SK-N-MC (cell line): Measurements from ENCODE around the gene PPP6R2.

ENCODE experiments used
- EZH2 ChIP-seq: fragments of 200-600 bp; sonication (generic); IDR thresholded peaks from one replicate; pipeline ENCODE4 v1.6.1; 2017; ENCODE audit warnings: antibody characterized with exemption
- FOXP2 ChIP-seq: optimal IDR thresholded peaks from 2 replicates; pipeline ENCODE3; 2011; ENCODE audit warnings: mild to moderate bottlenecking, moderate library complexity; ENCODE audit not compliant: insufficient read depth; ENCODE audit errors: extremely low read length, control extremely low read depth

GRCh38 chr22:50477923-50478322, 134.8 kb downstream of the PPP6R2 start:
- TF ChIP-seq EZH2 (no peak), FOXP2 (no peak)
